ENCODE results near the gene PECR.

GRCh38 chr2:216049452-216049851 lies 32.2 kb downstream of the PECR start:
- TF ChIP-seq CTCF (IDR thresholded peaks at IDR 0.05) (no peak), EZH2 (IDR thresholded peaks at IDR 0.05; ENCODE audit: borderline replicate concordance, insufficient read depth, low read depth, low read length, poor library complexity, severe bottlenecking) (no peak)

Measured in B cell (primary cell).